NOMO-1 treated with dmso at 0.1 percent for 144 hours (cell line): ENCODE measurements around the gene DRG2.

Experiments
- DNase-seq: peaks from one replicate; lab custom pipeline; 2025; ENCODE audit not compliant: unreplicated experiment; lab: John Stamatoyannopoulos, UW

The DRG2 gene

GRCh38 chr17:18142417-18142816 lies 54.7 kb downstream of the DRG2 start:
- DNase-seq, result no peak

- no peak for DNase-seq
Observed at GRCh38 chr17:18143044-18143936, 55.5 kb downstream of the DRG2 start.

GRCh38 chr17:18144261-18144660 lies 56.5 kb downstream of the DRG2 start:
- no peak for DNase-seq

GRCh38 chr17:18144855-18145254 lies 57.1 kb downstream of the DRG2 start:
- DNase-seq, result no peak

- no peak for DNase-seq
Observed at GRCh38 chr17:18145811-18146210, 58.1 kb downstream of the DRG2 start.

GRCh38 chr17:18146259-18146658 lies 58.5 kb downstream of the DRG2 start:
- no peak for DNase-seq

- no peak for DNase-seq
Observed at GRCh38 chr17:18146980-18147379, 59.2 kb downstream of the DRG2 start.

- no peak for DNase-seq
Observed at GRCh38 chr17:18148586-18148985, 60.8 kb downstream of the DRG2 start.

- no peak for DNase-seq
Observed at GRCh38 chr17:18151290-18151689, 63.5 kb downstream of the DRG2 start.

GRCh38 chr17:18155179-18155578 lies 67.4 kb downstream of the DRG2 start:
- DNase-seq, result no peak

GRCh38 chr17:18156171-18156975 lies 68.6 kb downstream of the DRG2 start:
- DNase-seq, result no peak

GRCh38 chr17:18156976-18157280 lies 69.2 kb downstream of the DRG2 start:
- no peak for DNase-seq
